GM12874 (cell line): ENCODE measurements around the gene UPK1A.

Experiments used
- TF ChIP-seq, protein P1 (sequence below): IDR thresholded peaks from 2 replicates; pipeline ENCODE4 v1.5.1; 2011; ENCODE audit warnings: low read depth, mild to moderate bottlenecking, control low read depth, low read length, moderate library complexity; ENCODE audit not compliant: insufficient read depth

Gene UPK1A

DNA sequence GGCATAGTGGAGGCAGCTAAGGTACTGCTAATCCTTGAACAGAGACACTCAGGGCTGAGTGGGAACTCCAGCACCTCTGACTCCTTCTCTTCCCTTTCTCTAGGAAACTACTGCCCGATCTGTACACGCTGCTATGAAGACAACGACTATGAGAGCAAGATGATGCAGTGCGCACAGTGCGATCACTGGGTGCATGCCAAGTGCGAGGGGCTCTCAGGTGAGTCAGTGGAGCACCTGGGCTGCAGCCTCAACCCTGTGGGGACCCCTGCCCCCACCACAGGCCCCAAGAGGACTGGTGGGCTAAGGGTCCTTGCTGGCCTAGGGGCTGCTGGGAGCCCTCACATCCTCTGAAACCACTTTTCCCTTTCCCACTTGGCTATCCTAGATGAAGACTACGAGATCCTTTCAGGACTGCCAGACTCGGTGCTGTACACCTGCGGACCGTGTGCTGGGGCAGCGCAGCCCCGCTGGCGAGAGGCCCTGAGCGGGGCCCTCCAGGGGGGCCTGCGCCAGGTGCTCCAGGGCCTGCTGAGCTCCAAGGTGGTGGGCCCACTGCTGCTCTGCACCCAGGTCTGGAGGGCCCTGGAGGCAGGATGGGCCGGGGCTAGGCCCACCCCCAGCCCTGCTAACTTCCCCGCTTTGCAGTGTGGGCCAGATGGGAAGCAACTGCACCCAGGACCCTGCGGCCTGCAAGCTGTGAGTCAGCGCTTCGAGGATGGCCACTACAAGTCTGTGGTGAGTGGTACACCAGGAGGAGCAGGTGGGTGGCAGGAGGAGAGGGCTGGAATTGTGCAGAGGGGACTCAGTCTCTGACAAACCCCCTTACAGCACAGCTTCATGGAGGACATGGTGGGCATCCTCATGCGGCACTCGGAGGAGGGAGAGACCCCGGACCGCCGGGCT is 61.0 kb downstream of the UPK1A start:
- TF ChIP-seq, protein P1, sequence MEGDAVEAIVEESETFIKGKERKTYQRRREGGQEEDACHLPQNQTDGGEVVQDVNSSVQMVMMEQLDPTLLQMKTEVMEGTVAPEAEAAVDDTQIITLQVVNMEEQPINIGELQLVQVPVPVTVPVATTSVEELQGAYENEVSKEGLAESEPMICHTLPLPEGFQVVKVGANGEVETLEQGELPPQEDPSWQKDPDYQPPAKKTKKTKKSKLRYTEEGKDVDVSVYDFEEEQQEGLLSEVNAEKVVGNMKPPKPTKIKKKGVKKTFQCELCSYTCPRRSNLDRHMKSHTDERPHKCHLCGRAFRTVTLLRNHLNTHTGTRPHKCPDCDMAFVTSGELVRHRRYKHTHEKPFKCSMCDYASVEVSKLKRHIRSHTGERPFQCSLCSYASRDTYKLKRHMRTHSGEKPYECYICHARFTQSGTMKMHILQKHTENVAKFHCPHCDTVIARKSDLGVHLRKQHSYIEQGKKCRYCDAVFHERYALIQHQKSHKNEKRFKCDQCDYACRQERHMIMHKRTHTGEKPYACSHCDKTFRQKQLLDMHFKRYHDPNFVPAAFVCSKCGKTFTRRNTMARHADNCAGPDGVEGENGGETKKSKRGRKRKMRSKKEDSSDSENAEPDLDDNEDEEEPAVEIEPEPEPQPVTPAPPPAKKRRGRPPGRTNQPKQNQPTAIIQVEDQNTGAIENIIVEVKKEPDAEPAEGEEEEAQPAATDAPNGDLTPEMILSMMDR = no peak
